SK-N-SH (cell line): ENCODE data around the gene RAD1. TPM values are rescaled to one million over a fixed set of nuclear protein-coding genes. Genes with fewer than 3 reads are reported as not detected.

ENCODE experiments used
- CTCF ChIA-PET: fragments of 300-600, 350-600 bp; formaldehyde crosslinking; extraction: SDS; loops from one replicate; lab custom pipeline; 2021; lab: Yijun Ruan, JAX
- POLR2A ChIA-PET: fragments of 350-600 bp; sonication (Branson Sonifier 250); formaldehyde crosslinking; extraction: SDS; loops from one replicate; lab custom pipeline; 2020; ENCODE audit warnings: antibody characterized with exemption, inconsistent platforms; lab: Yijun Ruan, JAX
- DNase-seq: peaks from one replicate; pipeline ENCODE4 v3.0.0; 2012
- H2AFZ ChIP-seq: fragments of 200-600 bp; sonication (generic); 2 replicates; pipeline ENCODE4 v1.8.1; 2016; ENCODE audit warnings: antibody characterized with exemption, mild to moderate bottlenecking, low read depth
- H3F3A ChIP-seq: fragments of 200-600 bp; sonication (generic); replicated peaks from 2 replicates; pipeline ENCODE3; 2016; ENCODE audit warnings: antibody characterized with exemption, mild to moderate bottlenecking; ENCODE audit not compliant: insufficient read depth
- H3K27ac ChIP-seq, 2 experiments: fragments of 200-500 bp in 1 of 2; fragments of 200-600 bp in 1 of 2; sonication (Bioruptor generic) in 1 of 2; sonication (generic), shearing (Covaris generic) in 1 of 2; 2 replicates each; pipeline versions ENCODE4 v1.5.1 to v1.6.1; 2014 to 2016; ENCODE audit warnings: low read depth in 2 of 2, inconsistent platforms in 1 of 2, low read length in 1 of 2, mild to moderate bottlenecking in 1 of 2, mixed read lengths in 1 of 2
- H3K27me3 ChIP-seq: fragments of 200-600 bp; sonication (generic), shearing (Covaris generic); 2 replicates; pipeline ENCODE4 v1.6.1; 2016; ENCODE audit warnings: mixed run types; ENCODE audit not compliant: insufficient read depth
- H3K36me3 ChIP-seq, 2 experiments: fragments of 200-500 bp in 1 of 2; fragments of 200-600 bp in 1 of 2; sonication (Bioruptor generic) in 1 of 2; sonication (generic) in 1 of 2; replicated peaks in 1 of 2; 2 replicates each; pipeline versions ENCODE3 to v1.5.1; 2014 to 2016; ENCODE audit warnings: low read length in 1 of 2, mild to moderate bottlenecking in 1 of 2; ENCODE audit not compliant: insufficient read depth in 2 of 2, control insufficient read depth in 1 of 2
- H3K4me1 ChIP-seq, 2 experiments: fragments of 200-500 bp in 1 of 2; fragments of 200-600 bp in 1 of 2; sonication (Bioruptor generic) in 1 of 2; sonication (generic), shearing (Covaris generic) in 1 of 2; 2 replicates each; pipeline versions ENCODE4 v1.5.1 to v1.6.1; 2014 to 2016; ENCODE audit warnings: low read depth in 1 of 2, low read length in 1 of 2, mixed run types in 1 of 2; ENCODE audit not compliant: insufficient read depth in 2 of 2, control insufficient read depth in 1 of 2
- H3K4me2 ChIP-seq: fragments of 200-600 bp; sonication (generic), shearing (Covaris generic); 2 replicates; pipeline ENCODE4 v1.6.1; 2017; ENCODE audit warnings: mixed run types
- H3K4me3 ChIP-seq, 2 experiments: fragments of 200-500 bp in 1 of 2; fragments of 200-600 bp in 1 of 2; sonication (Bioruptor generic) in 1 of 2; sonication (generic), shearing (Covaris generic) in 1 of 2; 2 replicates each; pipeline versions ENCODE4 v1.5.1 to v1.8.1; 2014 to 2016; ENCODE audit warnings: low read depth in 2 of 2, inconsistent platforms in 1 of 2, low read length in 1 of 2, mild to moderate bottlenecking in 1 of 2, mixed read lengths in 1 of 2, moderate library complexity in 1 of 2
- H3K79me2 ChIP-seq: fragments of 200-600 bp; sonication (generic); 2 replicates; pipeline ENCODE4 v1.8.1; 2017; ENCODE audit warnings: mild to moderate bottlenecking; ENCODE audit not compliant: insufficient read depth
- H3K9ac ChIP-seq: fragments of 200-600 bp; sonication (generic); 2 replicates; pipeline ENCODE4 v1.6.1; 2017; ENCODE audit warnings: mixed run types
- H3K9me2 ChIP-seq: fragments of 200-600 bp; sonication (generic); 2 replicates; pipeline ENCODE4 v1.6.1; 2017; ENCODE audit warnings: mixed run types
- H3K9me3 ChIP-seq: fragments of 200-600 bp; sonication (generic); 2 replicates; pipeline ENCODE4 v1.6.1; 2017; ENCODE audit warnings: mixed run types, mild to moderate bottlenecking, moderate library complexity
- H4K20me1 ChIP-seq: fragments of 200-600 bp; sonication (generic); 2 replicates; pipeline ENCODE4 v1.6.1; 2017; ENCODE audit warnings: mild to moderate bottlenecking, mixed run types; ENCODE audit not compliant: insufficient read depth
- CTCF ChIP-seq: fragments of 200-600 bp; sonication (generic); IDR thresholded peaks from 2 replicates; pipeline ENCODE4 v1.6.1; 2017; ENCODE audit warnings: antibody characterized with exemption, mild to moderate bottlenecking, moderate library complexity
- JUND ChIP-seq: IDR thresholded peaks from 2 replicates; pipeline ENCODE4 v1.4.0; 2012
- MAX ChIP-seq: IDR thresholded peaks from 2 replicates; pipeline ENCODE4 v1.4.0; 2012; ENCODE audit warnings: low read depth
- MEF2A ChIP-seq: IDR thresholded peaks from 2 replicates; pipeline ENCODE4 v1.4.0; 2012; ENCODE audit warnings: low read depth, borderline replicate concordance
- MXI1 ChIP-seq: IDR thresholded peaks from 2 replicates; pipeline ENCODE4 v1.6.1; 2012; ENCODE audit warnings: mild to moderate bottlenecking, low read depth, low read length, improper control_type of control experiment
- NRF1 ChIP-seq: IDR thresholded peaks from 2 replicates; pipeline ENCODE4 v1.6.1; 2012; ENCODE audit warnings: low read depth, mild to moderate bottlenecking, low read length
- POLR2AphosphoS5 ChIP-seq: IDR thresholded peaks from 2 replicates; pipeline ENCODE4 v1.6.1; 2012; ENCODE audit warnings: low read depth, low read length
- REST ChIP-seq: IDR thresholded peaks from 2 replicates; pipeline ENCODE4 v1.6.1; 2012; ENCODE audit warnings: mild to moderate bottlenecking, low read depth, low read length, moderate library complexity
- SIN3A ChIP-seq: IDR thresholded peaks from 2 replicates; pipeline ENCODE4 v1.6.1; 2012; ENCODE audit warnings: low read depth, mild to moderate bottlenecking, low read length, moderate library complexity, borderline replicate concordance
- SMC3 ChIP-seq: IDR thresholded peaks from 2 replicates; pipeline ENCODE4 v1.6.1; 2012; ENCODE audit warnings: low read depth, low read length, improper control_type of control experiment
- TAF1 ChIP-seq: IDR thresholded peaks from 2 replicates; pipeline ENCODE4 v1.6.1; 2012; ENCODE audit warnings: low read depth, mild to moderate bottlenecking, low read length, moderate library complexity, borderline replicate concordance
- USF2 ChIP-seq: fragments of 150-350 bp; IDR thresholded peaks from 2 replicates; pipeline ENCODE4 v1.6.1; 2017; ENCODE audit warnings: antibody characterized with exemption, low read length, low read depth, borderline replicate concordance
- WGBS: methylation state at CpG from one replicate; pipeline ENCODE4 v1.1.6; 2017; ENCODE audit warnings: low lambda C conversion rate; 5-methylcytosine and 5-hydroxymethylcytosine counted together
- polyA plus RNA-seq, 3 experiments: library from polyadenylated mRNA; depleted of rRNA; stranded (reverse); fragments of >200 nt; gene quantifications; 2 replicates each; pipeline ENCODE4 v1.2.3, GENCODE V29; 2012

The RAD1 gene
- polyA plus RNA-seq, 1 of the 3 experiments (the other 2 are of a cell fraction): 21.2 TPM

- WGBS: 95% methylated on average over 2 of the region's 2 CpGs
- Histone ChIP-seq H3K4me2 (no peak overlapping the region), H3K27ac (no peak overlapping the region), H4K20me1 (no peaks in the 10 kb centered on the region), H3K36me3 (no peaks in the 10 kb centered on the region), H3K9me3 (no peaks in the 10 kb centered on the region), H3K4me1 (peaks cover 0 to 3% of the 10 kb centered on the region in 2 experiments; a peak in 1 of 4 replicates), H3K27me3 (no peaks in the 10 kb centered on the region), H3K9ac (no peak overlapping the region), H2AFZ (no peak overlapping the region)
- POLR2A ChIA-PET: no interaction called here
- TF ChIP-seq SIN3A (no peak), MEF2A (no peak), SMC3 (no peak), USF2 (no peak), MAX (no peak), JUND (no peak), MXI1 (no peak), CTCF (no peak), NRF1 (no peak), REST (no peak), TAF1 (no peak), POLR2AphosphoS5 (no peak)
- TF ChIP-seq, all 33 proteins: peak for 0
- H3K4me3 ChIP-seq: no peak overlapping the region
- no peak for DNase-seq
- H3F3A ChIP-seq: no peaks in the 10 kb centered on the region
- no peaks in the 10 kb centered on the region for H3K79me2 ChIP-seq
- H3K9me2 ChIP-seq: no peaks in the 10 kb centered on the region
- CTCF ChIA-PET: interaction anchor here (0.8 kb wide), 1 partner anchor 379 kb away, joined by 3 read pairs; no protein-coding TSS in a partner anchor
These were observed 50.2 kb downstream of the RAD1 start for GRCh38 chr5:34865091-34865490.
